CD4-positive, alpha-beta T cell treated with Interleukin-1 beta for 1 hour (primary cell): ENCODE results near the gene GCG.

Source experiments
- DNase-seq, 2 donors: peaks; one replicate each; pipeline ENCODE4 v3.0.0-alpha.2; 2020 to 2022

GCG gene

GRCh38 chr2:162152147-162152546, at the start of gene GCG:
Gene GCG, minus strand, starts transcription at chr2:162152247. Its CDS starts 3,069 bp downstream, at chr2:162149178.
- DNase-seq = no peak

- no peak for DNase-seq
These were observed 48.6 kb upstream of the GCG start for GRCh38 chr2:162200636-162201035.

GRCh38 chr2:162199913-162200312, 47.9 kb upstream of the GCG start:
- no peak for DNase-seq

GRCh38 chr2:162198239-162198638, 46.2 kb upstream of the GCG start:
- no peak for DNase-seq

DNA sequence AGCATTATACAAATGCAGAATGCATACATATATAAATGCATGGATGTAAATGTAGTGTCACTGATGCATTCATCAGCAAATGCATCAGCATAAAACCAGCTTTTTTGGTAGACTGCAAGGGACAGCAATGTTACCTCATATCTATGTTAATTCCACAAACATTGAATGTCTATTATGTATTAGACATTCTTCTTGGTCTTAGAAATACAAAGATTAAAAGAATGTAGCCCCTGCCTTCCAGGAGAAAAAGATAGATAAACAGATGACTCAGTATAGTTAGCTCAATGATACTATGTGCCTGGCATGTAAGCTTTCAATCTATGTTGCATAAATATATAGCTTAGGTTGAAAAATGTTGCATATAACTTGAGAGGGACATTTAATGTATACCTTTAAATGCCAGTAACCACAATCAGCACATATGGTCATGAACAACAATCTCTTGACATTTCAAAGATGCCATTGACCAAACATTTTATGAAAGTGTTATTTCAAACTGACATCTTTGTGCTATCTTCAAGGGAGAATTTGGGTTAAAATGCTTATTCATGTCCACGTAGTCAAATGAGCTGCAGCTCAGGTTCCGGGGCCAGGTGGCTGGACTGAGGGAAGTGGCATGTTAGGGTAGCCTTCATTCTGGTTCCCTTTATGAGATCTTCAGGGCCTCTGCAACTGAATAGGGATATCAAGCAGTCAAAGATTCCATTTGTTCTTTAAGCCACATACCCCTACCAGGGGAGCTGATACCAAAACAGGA, 45.2 kb upstream of the GCG start:
- DNase-seq = no peak

DNA sequence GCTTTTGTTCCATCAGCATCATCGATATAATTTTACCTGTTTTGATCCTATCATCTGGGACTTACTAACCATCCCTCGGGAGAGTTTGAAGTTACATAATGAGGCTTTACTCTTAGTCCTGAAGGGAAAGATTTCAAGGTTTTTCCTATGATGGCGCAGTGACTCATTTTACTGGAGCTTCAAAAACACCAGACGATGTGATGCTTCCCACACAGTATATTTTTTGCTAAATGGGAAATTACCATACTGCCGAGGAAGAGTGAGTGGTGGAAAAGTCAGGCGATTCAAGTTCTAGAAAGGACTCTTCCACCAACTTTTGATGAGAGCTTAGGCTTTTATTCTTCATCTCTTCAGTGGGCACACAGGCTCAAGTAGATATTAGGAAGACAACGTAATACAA, 44.6 kb upstream of the GCG start:
- DNase-seq = no peak

DNA sequence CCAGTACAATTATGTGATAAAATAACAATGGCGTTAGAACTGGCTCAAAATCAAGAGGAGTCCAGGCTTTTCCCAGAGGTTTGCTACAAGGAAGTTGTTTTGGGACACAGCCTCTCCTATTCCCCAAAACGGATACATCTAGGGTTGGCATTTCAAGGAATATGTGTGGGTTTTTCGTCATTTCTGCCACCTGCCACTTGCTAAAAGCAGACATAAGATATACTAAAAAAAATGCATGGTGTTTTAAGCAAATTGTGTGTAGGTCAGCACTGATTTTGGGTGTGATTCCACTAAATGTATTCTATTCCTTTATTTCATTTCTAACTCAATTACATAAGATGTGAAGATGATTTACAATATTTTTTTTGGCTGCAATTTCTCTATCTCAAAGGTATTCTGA, 36.4 kb upstream of the GCG start:
- DNase-seq = no peak

GRCh38 chr2:162185541-162186232, 33.6 kb upstream of the GCG start:
- no peak for DNase-seq

DNA sequence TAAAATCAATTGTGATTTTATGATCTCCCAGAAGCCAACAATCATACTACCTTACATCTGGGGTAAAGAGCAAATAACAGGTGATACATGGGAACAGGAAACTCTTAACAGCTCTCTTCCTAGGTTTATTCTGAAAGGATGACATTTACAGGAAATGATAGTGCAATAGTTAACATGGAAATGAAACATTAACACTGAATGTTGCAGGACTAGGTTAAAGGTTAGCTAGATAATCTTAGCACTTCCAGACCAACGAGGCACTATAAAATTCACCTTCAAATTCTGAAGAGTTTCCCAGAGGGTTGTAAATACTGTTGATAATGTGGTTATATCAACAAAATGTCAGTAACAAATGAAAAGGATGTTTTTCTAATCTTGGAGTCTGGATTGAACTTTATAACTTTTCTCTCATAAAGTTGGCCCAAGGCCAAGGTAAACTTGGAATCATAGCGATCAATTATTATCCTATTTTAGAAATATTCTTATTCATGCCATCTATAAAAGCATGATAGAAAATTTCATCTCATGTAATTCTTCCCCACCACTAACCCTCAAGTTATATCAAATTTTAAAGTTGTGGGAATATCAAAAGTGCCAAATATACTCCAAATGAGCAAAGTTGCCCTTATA, 32.9 kb upstream of the GCG start:
- no peak for DNase-seq

DNA sequence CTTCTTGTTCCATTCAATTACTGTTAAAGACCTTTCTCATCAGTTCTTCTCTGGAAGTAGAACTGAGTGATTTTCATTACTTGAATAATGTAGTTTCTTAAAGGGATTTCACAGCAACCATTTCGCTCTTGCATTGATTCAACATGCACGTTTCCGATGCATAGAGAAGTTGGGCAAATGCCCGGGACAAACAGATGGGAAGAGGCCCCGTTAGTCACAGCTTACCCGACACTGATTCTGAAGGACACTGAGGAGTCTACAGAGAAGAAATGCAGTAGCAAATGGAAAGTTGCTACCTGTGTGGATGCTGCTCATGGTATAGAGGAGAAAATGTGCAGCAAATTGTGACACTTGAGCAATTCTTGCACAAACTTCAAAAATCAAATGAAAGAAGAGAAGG, 32.3 kb upstream of the GCG start:
- DNase-seq = no peak

DNA sequence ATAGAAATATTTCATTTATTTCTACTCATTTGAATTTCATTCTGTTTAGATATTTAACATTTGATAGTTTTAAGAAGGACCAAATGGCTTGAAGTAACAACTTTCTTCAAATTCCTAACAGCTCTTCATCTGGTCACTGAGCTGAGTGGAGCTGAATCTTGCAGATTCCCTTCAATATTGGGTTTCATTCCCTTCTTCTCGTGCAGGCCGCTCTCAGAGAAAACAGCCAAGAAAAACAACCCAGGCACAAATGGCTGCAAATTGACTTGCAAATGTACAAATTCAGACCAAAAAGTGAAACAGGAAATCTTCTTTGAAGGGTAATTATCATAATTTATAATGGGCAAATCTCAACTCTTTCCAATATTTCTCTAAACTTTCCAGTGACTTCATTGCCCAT, 30.3 kb upstream of the GCG start:
- no peak for DNase-seq

- no peak for DNase-seq
These were observed 25.3 kb upstream of the GCG start for GRCh38 chr2:162177301-162177700.

- DNase-seq = no peak
These were observed 23.7 kb upstream of the GCG start for GRCh38 chr2:162175714-162176113.

DNA sequence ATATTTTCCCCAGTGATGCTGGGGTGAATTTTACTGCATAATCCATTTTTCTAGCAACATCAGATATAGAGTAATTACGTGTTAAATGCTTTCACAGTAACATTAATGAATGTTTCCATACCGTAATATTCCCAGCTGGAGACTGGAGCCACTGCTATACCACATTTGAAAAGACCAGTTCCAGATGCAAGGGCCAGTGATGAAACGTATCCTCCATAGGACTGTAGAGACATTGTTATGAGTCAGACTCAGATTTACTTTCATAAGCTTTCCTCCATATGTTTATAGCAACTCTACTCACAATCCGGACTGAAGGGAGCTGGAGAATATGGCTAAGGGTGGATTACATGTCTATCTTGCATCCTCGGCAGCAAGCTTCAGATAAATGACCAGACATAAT, 22.7 kb upstream of the GCG start:
- DNase-seq = no peak

DNA sequence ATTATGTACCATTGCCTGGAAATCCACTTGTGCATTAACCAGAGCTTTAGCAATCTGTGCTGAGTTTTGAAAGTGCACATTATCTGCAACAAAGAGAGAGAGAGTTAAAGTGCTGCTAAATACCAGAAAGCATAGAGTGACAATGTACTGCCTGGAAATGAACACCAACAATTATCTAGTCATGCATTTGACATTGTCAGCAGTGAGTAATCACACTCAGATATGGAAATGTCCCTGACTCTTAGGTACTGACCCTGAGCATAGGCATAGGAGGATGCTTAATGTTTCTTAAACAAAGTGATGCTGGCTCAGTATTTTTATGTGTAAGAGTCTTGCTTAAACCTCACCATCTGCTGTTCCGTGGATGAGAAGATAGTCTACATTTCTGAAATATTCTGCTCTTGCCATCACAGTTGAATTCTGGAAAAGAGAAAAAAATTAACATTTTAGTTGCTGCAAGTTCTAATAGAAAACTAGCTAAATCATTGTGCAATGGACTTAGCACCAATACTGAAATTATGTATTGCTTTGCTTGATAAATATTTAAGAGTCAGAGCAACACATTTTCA, 20.8 kb upstream of the GCG start:
- DNase-seq = no peak

DNA sequence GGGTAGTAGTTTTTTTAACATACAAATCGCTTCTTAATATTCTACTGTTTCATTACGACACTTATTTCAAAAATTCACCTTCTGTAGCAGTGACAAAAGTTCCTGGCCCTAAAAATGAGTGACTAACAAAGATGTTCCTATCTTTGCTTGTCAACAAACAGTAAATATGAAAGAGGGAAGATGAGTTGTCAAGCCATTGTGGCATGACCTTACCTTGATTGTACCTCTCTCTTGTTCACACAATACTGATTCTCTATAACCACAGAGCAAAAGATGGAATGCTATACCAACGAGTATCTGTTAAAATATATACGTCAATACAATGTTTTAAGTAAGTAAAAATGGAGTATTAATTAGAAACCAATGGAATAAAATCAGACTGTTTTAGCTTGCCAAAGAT, 14.7 kb upstream of the GCG start:
- no peak for DNase-seq

- no peak for DNase-seq
These were observed 14.1 kb upstream of the GCG start for GRCh38 chr2:162166174-162166573.

DNA sequence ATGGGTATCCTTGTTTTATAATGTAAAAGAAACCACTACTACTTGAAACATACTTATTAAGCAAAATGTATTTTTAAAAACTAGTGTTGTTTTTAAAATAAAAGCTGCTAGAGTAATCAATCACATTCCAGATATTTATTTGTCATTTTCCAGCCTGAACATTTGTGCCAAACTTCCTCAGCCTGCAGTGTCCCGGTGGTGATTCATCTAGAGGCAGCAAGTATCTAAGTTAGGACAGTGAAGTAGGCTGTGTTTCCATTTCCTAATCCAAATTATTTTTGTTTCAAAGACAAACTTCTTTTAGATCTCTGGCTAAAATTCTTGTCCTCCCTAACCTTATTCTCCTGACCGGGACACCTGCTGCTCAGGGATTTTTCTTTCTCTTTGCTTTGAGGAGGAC, 12.8 kb upstream of the GCG start:
- no peak for DNase-seq

DNA sequence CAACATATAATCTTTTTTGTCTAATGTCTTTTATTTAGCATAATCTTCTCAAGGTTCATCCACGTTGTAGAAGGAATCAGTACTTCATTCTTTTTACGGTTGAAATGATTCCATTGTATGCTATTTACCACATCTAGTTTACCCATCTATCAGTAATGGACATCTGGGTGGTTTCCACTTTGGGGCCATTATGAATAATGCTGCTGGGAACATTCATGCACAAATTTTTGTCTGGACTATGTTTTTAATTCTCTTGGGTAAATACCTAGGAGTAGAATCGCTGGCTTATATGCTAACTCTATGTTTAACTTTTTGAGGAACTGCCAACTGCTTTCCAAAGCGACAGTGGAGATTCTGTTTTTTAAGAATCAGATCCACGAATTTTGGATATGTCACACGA, 7.4 kb upstream of the GCG start:
- no peak for DNase-seq

DNA sequence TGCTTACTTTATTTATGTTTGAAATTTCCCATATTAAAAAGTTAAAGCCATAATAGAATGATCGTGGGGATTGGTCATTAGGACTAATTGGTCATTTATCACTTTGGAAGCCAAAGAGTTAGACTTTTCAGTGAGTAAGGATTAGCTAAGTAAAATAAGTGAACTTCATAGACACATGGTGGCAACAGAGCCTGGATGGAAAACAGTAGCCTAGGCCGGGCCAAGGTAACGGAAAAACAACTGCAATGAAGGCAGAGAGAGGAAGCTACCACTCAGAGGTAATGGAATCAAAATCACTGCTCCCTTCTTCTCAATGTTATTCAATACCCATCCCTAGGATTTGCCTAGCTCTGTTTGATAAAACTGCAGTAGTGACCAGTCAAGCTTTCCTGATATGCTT, 4.1 kb upstream of the GCG start:
- DNase-seq = no peak

- DNase-seq = no peak
These were observed 3.0 kb upstream of the GCG start for GRCh38 chr2:162155093-162155492.

GRCh38 chr2:162153608-162154224, 1.7 kb upstream of the GCG start:
- DNase-seq = peak; percentile 37 to 59

DNA sequence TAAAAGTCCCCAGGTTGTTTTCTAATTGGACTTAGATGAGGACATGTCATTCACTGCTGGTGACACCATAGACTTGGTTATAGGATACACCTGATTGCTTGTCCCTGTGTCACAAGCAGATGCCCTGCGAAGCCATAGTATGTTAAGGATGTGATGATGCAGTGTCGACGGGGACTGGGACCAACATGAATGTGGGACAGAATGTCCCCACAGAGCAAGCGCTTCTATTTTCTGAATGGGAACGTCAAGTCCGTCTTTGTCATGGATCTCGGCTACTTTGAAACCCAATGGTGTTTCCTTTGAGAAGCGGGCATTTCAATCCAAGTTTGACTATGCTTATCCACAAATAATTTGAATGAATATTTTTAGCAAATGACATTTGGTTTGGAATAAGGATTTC, 2.1 kb downstream of the GCG start:
- DNase-seq = no peak

DNA sequence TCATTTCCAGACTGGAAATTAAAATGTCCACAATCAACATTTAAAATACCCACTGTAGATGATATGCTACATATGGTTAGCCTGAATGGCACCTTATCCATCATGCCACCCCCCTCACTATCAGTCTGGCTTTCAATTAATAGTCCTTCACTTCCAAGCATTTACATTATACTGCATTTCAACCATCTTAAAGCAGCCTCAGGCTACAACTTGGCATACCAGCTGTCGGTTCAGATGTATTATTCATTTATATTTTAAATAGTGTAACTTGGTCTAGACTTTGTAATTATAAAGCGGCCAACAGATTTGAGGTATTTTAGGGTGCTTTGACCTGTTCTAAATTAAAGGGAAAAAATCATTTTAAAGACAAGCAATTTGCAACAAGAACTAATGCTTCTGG, 2.6 kb downstream of the GCG start:
- DNase-seq = no peak
